Loucy (cell line): ENCODE measurements around the gene KCTD11.
A peak's percentile ranks its signal among the peaks of the same experiment; 100 is the strongest.

Source experiments
- H2AFZ ChIP-seq: fragments of 200-600 bp; sonication (generic); 2 replicates; pipeline ENCODE4 v1.6.0; 2016; ENCODE audit warnings: antibody characterized with exemption, mild to moderate bottlenecking, low read length, moderate library complexity
- H3F3A ChIP-seq: fragments of 200-600 bp; 2 replicates; pipeline ENCODE4 v1.6.0; 2016; ENCODE audit warnings: antibody characterized with exemption, low read depth, mild to moderate bottlenecking
- H3K27me3 ChIP-seq: fragments of 200-600 bp; sonication (generic); 2 replicates; pipeline ENCODE4 v1.6.1; 2014; ENCODE audit warnings: low read length, mild to moderate bottlenecking; ENCODE audit not compliant: insufficient read depth, poor library complexity, severe bottlenecking
- H3K36me3 ChIP-seq: fragments of 200-600 bp; sonication (generic); 2 replicates; pipeline ENCODE4 v1.6.1; 2016; ENCODE audit warnings: low read length; ENCODE audit not compliant: insufficient read depth
- H3K4me1 ChIP-seq: fragments of 200-600 bp; sonication (generic); 2 replicates; pipeline ENCODE4 v1.5.1; 2014; ENCODE audit warnings: low read length, mild to moderate bottlenecking; ENCODE audit not compliant: insufficient read depth, poor library complexity, severe bottlenecking
- H3K4me2 ChIP-seq: fragments of 200-600 bp; sonication (generic); 2 replicates; pipeline ENCODE4 v1.6.0; 2014; ENCODE audit warnings: antibody characterized with exemption, low read length, low read depth, mild to moderate bottlenecking; ENCODE audit not compliant: poor library complexity, severe bottlenecking
- H3K4me3 ChIP-seq: fragments of 200-600 bp; sonication (generic); 2 replicates; pipeline ENCODE4 v1.5.1; 2014; ENCODE audit warnings: low read length, mild to moderate bottlenecking, mixed read lengths; ENCODE audit not compliant: poor library complexity, severe bottlenecking
- H3K79me2 ChIP-seq: fragments of 200-600 bp; sonication (generic); 2 replicates; pipeline ENCODE4 v1.6.1; 2014; ENCODE audit warnings: low read length; ENCODE audit not compliant: insufficient read depth
- H3K9ac ChIP-seq: fragments of 200-600 bp; sonication (generic); 2 replicates; pipeline ENCODE4 v1.6.0; 2014; ENCODE audit warnings: mild to moderate bottlenecking, low read depth, low read length, moderate library complexity; ENCODE audit not compliant: poor library complexity, severe bottlenecking
- H3K9me2 ChIP-seq: fragments of 200-600 bp; sonication (generic); replicated peaks from 2 replicates; pipeline ENCODE4 v1.6.1; 2016; ENCODE audit warnings: low read depth, low read length, mixed read lengths
- H3K9me3 ChIP-seq: fragments of 200-600 bp; sonication (generic); 2 replicates; pipeline ENCODE4 v1.6.1; 2014; ENCODE audit warnings: mild to moderate bottlenecking, antibody characterized with exemption, low read length, low read depth; ENCODE audit not compliant: insufficient read depth
- H4K20me1 ChIP-seq: fragments of 200-600 bp; sonication (generic); 2 replicates; pipeline ENCODE4 v1.6.0; 2014; ENCODE audit warnings: antibody characterized with exemption, low read length, mild to moderate bottlenecking; ENCODE audit not compliant: insufficient read depth, poor library complexity, severe bottlenecking
- EZH2phosphoT487 ChIP-seq: fragments of 200-600 bp; IDR thresholded peaks from 2 replicates; pipeline ENCODE4 v1.6.1; 2018; ENCODE audit warnings: antibody characterized with exemption, mild to moderate bottlenecking, moderate library complexity, borderline replicate concordance
- TF ChIP-seq, protein P1 (sequence below): fragments of 200-600 bp; sonication (generic); conservative IDR thresholded peaks from 2 replicates; pipeline ENCODE4 v1.5.1; 2014; ENCODE audit warnings: mild to moderate bottlenecking, antibody characterized with exemption, low read length

Gene KCTD11

DNA sequence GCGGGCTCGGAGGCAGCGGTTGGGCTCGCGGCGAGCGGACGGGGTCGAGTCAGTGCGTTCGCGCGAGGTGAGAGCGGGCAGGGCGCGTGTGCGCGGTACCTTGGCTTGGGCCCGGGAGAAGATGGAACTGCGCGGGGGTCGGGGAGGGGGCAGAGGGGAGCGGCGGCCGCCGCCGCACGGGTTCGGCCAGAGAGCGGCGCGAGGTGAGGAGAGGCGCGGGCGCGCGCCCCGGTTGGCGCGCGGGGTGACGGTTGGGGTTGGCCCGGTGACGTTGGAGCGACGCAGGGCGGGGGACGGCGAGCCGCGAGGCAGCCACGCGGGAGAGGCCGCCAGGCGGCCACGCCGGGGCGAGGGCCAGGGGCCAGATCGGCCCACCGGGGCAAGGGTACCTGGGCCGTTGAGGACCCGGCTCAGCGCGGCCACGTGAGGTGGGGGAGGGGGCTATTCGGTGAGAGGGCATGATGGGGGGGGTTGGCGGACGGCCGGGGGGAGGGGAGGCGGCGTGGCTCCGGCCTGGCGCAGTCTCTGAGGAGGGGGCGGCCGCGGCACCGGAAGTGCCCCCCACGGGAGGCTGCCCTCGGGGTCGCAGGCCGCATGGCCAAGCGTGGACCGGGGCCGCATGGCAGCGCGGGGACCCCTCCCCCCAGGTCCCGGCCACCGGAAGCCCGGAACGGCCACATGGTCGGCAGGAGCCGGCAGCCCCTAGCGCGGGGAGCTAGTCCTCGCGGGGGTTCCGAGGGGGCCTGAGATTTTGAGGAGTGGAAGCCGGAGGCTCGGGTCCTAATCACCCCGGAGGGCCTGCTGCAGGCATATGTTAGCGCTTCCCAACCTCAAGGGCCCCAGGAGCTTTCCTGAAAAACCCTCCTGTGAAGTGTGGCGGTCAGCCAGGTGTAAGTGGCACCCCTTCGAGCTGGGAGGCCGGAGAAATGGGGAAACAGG, 44.0 kb upstream of the KCTD11 start:
- Histone ChIP-seq H3K9me2 (no peaks in the 10 kb centered on the region), H3K4me3 (peak overlapping the region; percentile 93), H3K79me2 (peaks cover 54% of the 10 kb centered on the region), H3K27me3 (peaks cover 12% of the 10 kb centered on the region), H3K4me1 (peaks cover 21% of the 10 kb centered on the region), H3K9ac (peak overlapping the region; percentile 99), H3K36me3 (peaks cover 35% of the 10 kb centered on the region), H3F3A (peaks cover 13% of the 10 kb centered on the region), H3K9me3 (no peaks in the 10 kb centered on the region), H2AFZ (no peak overlapping the region; the same call in 1 of the 2 replicates), H4K20me1 (peaks cover 49% of the 10 kb centered on the region), H3K4me2 (peak overlapping the region; percentile 99)
- TF ChIP-seq, protein P1, sequence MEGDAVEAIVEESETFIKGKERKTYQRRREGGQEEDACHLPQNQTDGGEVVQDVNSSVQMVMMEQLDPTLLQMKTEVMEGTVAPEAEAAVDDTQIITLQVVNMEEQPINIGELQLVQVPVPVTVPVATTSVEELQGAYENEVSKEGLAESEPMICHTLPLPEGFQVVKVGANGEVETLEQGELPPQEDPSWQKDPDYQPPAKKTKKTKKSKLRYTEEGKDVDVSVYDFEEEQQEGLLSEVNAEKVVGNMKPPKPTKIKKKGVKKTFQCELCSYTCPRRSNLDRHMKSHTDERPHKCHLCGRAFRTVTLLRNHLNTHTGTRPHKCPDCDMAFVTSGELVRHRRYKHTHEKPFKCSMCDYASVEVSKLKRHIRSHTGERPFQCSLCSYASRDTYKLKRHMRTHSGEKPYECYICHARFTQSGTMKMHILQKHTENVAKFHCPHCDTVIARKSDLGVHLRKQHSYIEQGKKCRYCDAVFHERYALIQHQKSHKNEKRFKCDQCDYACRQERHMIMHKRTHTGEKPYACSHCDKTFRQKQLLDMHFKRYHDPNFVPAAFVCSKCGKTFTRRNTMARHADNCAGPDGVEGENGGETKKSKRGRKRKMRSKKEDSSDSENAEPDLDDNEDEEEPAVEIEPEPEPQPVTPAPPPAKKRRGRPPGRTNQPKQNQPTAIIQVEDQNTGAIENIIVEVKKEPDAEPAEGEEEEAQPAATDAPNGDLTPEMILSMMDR, result no peak
- no peak for TF ChIP-seq EZH2phosphoT487

DNA sequence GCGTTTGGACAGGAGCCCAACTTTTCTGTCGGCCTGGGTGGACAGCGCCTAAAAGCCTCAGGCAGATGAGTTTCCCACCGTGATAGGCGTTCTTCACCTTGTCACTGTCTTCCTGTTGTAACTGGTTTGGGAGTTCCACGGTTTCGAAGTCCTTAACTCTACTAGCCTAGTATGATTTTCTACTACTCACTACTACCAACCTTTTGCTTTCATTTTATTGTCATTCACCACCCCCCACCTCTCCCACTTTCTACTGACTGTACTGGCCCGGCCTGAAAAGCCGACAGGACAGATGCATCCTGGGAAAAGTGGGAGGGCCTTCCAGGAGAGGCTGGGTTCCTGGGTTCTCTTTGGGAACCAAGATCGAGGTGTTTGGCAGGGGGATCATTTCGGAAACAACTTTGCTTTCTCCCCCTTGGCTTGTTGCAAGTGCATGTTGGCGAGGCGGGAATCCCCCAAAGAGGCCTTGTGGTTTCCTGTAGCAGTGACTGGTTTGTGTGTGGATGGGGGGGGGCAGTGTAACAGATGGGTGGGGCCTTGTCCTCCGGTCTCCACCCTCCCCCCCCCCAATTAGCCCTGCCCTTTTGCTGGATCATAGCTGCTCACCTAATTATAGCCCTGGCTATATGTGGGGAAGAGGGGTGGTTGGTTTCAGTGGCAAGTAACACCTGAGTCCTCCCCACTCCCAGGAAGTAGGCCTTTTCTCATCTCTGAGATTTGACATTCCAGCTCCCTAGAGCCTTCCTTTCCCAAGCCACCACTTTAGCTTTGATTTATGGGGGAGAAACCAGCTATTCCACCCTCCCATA, 43.1 kb upstream of the KCTD11 start:
- Histone ChIP-seq H3F3A (peaks cover 13% of the 10 kb centered on the region), H2AFZ (no peak overlapping the region), H3K4me1 (peaks cover 24% of the 10 kb centered on the region), H3K36me3 (peaks cover 43% of the 10 kb centered on the region), H4K20me1 (peaks cover 58% of the 10 kb centered on the region), H3K79me2 (peaks cover 63% of the 10 kb centered on the region), H3K9ac (peak overlapping the region; percentile 99), H3K27me3 (peaks cover 12% of the 10 kb centered on the region), H3K9me3 (no peaks in the 10 kb centered on the region), H3K9me2 (no peaks in the 10 kb centered on the region), H3K4me2 (peak overlapping the region; percentile 99), H3K4me3 (peak overlapping the region; percentile 93)
- TF ChIP-seq, protein P1, result no peak
- no peak for TF ChIP-seq EZH2phosphoT487

DNA sequence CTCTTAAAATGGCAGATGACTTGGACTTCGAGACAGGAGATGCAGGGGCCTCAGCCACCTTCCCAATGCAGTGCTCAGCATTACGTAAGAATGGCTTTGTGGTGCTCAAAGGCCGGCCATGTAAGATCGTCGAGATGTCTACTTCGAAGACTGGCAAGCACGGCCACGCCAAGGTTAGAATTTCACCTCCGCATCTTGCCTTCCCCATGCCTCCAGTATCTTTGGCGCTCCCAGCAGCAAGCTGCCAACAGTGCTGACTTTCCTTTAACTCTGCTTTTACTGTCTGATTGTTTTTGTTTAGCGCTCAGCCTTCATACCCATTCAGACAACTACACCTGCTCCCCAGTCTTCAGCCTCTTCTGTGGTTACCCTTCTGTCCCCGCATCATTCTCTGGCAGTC, 42.3 kb upstream of the KCTD11 start:
- Histone ChIP-seq H3K4me3 (peak overlapping the region; percentile 93), H3F3A (peaks cover 17% of the 10 kb centered on the region), H3K27me3 (peaks cover 12% of the 10 kb centered on the region), H3K4me2 (peak overlapping the region; percentile 99), H4K20me1 (peaks cover 62% of the 10 kb centered on the region), H3K79me2 (peaks cover 70% of the 10 kb centered on the region), H3K4me1 (peaks cover 32% of the 10 kb centered on the region), H3K9ac (peak overlapping the region; percentile 99), H3K9me3 (no peaks in the 10 kb centered on the region), H3K9me2 (no peaks in the 10 kb centered on the region), H3K36me3 (peaks cover 43% of the 10 kb centered on the region), H2AFZ (no peak overlapping the region)
- no peak for TF ChIP-seq EZH2phosphoT487
- TF ChIP-seq, protein P1, result no peak
